SH-SY5Y (cell line): ENCODE measurements around the gene INO80C.

Experiments used
- GATA2 ChIP-seq: IDR thresholded peaks from 2 replicates; pipeline ENCODE4 v1.6.1; 2011; ENCODE audit warnings: mild to moderate bottlenecking, low read depth, low read length
- GATA3 ChIP-seq: IDR thresholded peaks from 2 replicates; pipeline ENCODE4 v1.6.1; 2011; ENCODE audit warnings: low read depth, mild to moderate bottlenecking, low read length, moderate library complexity

DNA sequence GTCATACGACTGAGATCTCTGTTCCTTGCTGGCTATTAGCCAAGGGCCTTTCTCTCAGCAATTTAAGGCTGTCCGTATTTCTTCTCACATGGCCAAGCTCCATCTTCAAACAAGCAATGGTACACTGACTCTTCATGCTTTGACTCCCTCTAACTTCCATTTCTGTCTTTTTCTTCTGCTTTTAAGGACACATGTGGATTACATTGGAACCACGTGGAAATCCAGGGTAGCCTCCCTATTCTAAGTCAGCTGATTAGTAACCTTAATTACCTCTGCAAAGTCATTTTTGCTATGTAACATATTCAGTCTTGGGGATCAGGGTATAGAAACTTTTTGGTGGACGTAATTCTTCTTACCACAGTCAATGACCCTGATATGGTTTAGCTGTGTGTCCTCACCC, 79.2 kb downstream of the INO80C start:
- no peak for TF ChIP-seq GATA3
- TF ChIP-seq GATA2: no peak
